Gastrocnemius medialis (tissue), 4 donors: Measurements from ENCODE around the gene TSHZ1. TPM values are rescaled to one million over a fixed set of nuclear protein-coding genes. Genes with fewer than 3 reads are reported as not detected.

Source experiments
- ATAC-seq, 2 donors: fragments of 150-250 bp; one replicate each; pipeline ENCODE4 v1.9.1; 2016
- DNase-seq, 2 donors: peaks; one replicate each; pipeline ENCODE4 v3.0.0-alpha.2; 2019
- H3K27ac ChIP-seq, 4 donors: fragments of 200-600 bp; sonication (generic); 1 replicate in 1 of 4; 2 replicates in 3 of 4; pipeline ENCODE4 v1.5.1; 2016 to 2018; ENCODE audit warnings: mild to moderate bottlenecking in 2 of 4, moderate library complexity in 1 of 4
- H3K27me3 ChIP-seq, 3 donors: fragments of 200-600 bp; sonication (generic) in 2 of 3; 1 replicate in 1 of 3; 2 replicates in 2 of 3; pipeline versions ENCODE4 v1.5.1 to v1.6.0; 2016 to 2019; ENCODE audit warnings: mild to moderate bottlenecking in 1 of 3, moderate library complexity in 1 of 3
- H3K36me3 ChIP-seq, 2 donors: fragments of 200-600 bp; sonication (generic) in 1 of 2; one replicate each; pipeline ENCODE4 v1.5.1; 2017 to 2018
- H3K4me1 ChIP-seq, 2 donors: fragments of 200-600 bp; sonication (generic) in 1 of 2; one replicate each; pipeline ENCODE4 v1.5.1; 2016 to 2017; ENCODE audit warnings: mild to moderate bottlenecking in 2 of 2
- H3K4me3 ChIP-seq, 4 donors: fragments of 200-600 bp; sonication (generic) in 3 of 4; 1 replicate in 1 of 4; 2 replicates in 3 of 4; pipeline ENCODE4 v1.5.1; 2016 to 2019; ENCODE audit warnings: mild to moderate bottlenecking in 2 of 4
- H3K9me3 ChIP-seq, 3 donors: fragments of 200-600 bp; sonication (generic) in 2 of 3; 1 replicate in 1 of 3; 2 replicates in 2 of 3; pipeline ENCODE4 v1.5.1; 2016 to 2019
- CTCF ChIP-seq, 5 experiments: fragments of 450-650 bp in 3 of 5; fragments of 200-600 bp in 2 of 5; sonication (generic) in 2 of 5; IDR thresholded peaks in 4 of 5; conservative IDR thresholded peaks in 1 of 5; 1 replicate in 4 of 5; 2 replicates in 1 of 5; pipeline ENCODE4 v1.5.1; 2016 to 2019; ENCODE audit warnings: antibody characterized with exemption in 5 of 5, mild to moderate bottlenecking in 3 of 5, moderate library complexity in 3 of 5
- POLR2A ChIP-seq, 2 donors: fragments of 450-650 bp; IDR thresholded peaks; one replicate each; pipeline ENCODE4 v1.6.1; 2017; ENCODE audit warnings: antibody characterized with exemption in 2 of 2, mild to moderate bottlenecking in 2 of 2, moderate library complexity in 2 of 2
- in situ Hi-C, 4 donors: fragments of 200-750 bp; cut with MboI; loops; one replicate each; pipeline versions ENCODE4 v1.15.0 to v1.8.0; 2017; ENCODE audit warnings: low sequenced_read_pairs in 4 of 4
- intact Hi-C: fragments of 100-400 bp; cut with DNase I; formaldehyde crosslinking; loops from one replicate; pipeline ENCODE4 v1.15.1; 2023; ENCODE audit warnings: low total_unique reads
- total RNA-seq, 4 donors: library from RNA; depleted of rRNA; stranded (reverse); fragments of >200 nt; gene quantifications; one replicate each; pipeline versions ENCODE4 v1.1.0 to v1.2.3, GENCODE V29; 2016

TSHZ1 gene
- total RNA-seq, 4 donors from 2014 or later, result 5.9 to 7.9 (median 7.6) TPM

GRCh38 chr18:75198036-75198435 is 12.6 kb upstream of the TSHZ1 start:
- in situ Hi-C loops (no loop called here), intact Hi-C loops (loop anchor here (2.0 kb wide), 1 partner anchor 15 kb away; no protein-coding TSS in a partner anchor)

GRCh38 chr18:75199327-75199726 is 11.3 kb upstream of the TSHZ1 start:
- Histone ChIP-seq H3K4me3 (no peak overlapping the region), H3K27me3 (no peaks in the 10 kb centered on the region), H3K4me1 (peaks cover 59 to 65% of the 10 kb centered on the region in 2 donors), H3K36me3 (no peaks in the 10 kb centered on the region), H3K9me3 (no peaks in the 10 kb centered on the region), H3K27ac (peak overlapping the region in 1 of 4 donors; percentile 98)
- no peak for DNase-seq
- in situ Hi-C loops, result no loop called here
- TF ChIP-seq POLR2A (IDR thresholded peaks at IDR 0.05) (no peak), CTCF (IDR thresholded peaks at IDR 0.05 in 4 of 5, conservative IDR thresholded peaks at IDR 0.05 in 1 of 5) (no peak)
- intact Hi-C loops, result loop anchor here (2.0 kb wide), 1 partner anchor 13 kb away; no protein-coding TSS in a partner anchor
- no peak for ATAC-seq

More at GRCh38 chr18:75198036-75198435, 12.6 kb upstream of the TSHZ1 start:
- ATAC-seq, result no peak
- no peaks in the 10 kb centered on the region for H3K9me3 ChIP-seq
- no peak for DNase-seq
- peaks cover 46 to 52% of the 10 kb centered on the region in 2 donors for H3K4me1 ChIP-seq
- no peak overlapping the region for H3K4me3 ChIP-seq
- no peak for TF ChIP-seq POLR2A (IDR thresholded peaks at IDR 0.05)
- TF ChIP-seq CTCF (IDR thresholded peaks at IDR 0.05 in 4 of 5, conservative IDR thresholded peaks at IDR 0.05 in 1 of 5), result no peak
- H3K27me3 ChIP-seq, result no peaks in the 10 kb centered on the region
- H3K27ac ChIP-seq, result no peak overlapping the region
- H3K36me3 ChIP-seq, result no peaks in the 10 kb centered on the region

- Histone ChIP-seq H3K4me3 (no peak overlapping the region), H3K36me3 (no peaks in the 10 kb centered on the region), H3K27me3 (no peaks in the 10 kb centered on the region), H3K4me1 (peaks cover 60 to 66% of the 10 kb centered on the region in 2 donors), H3K27ac (peak overlapping the region in 3 of 4 donors; percentile 80 to 98 (median 88)), H3K9me3 (no peaks in the 10 kb centered on the region)
- ATAC-seq (peak in 1 of 2 donors; percentile 35), DNase-seq (peak in 1 of 2 donors; percentile 36)
- in situ Hi-C loops (no loop called here), intact Hi-C loops (loop anchor here (5.0 to 10.0 kb wide), 5 partner anchors 38 to 1295 kb away; partner anchors contain the start of genes CYB5A and ZNF516)
- TF ChIP-seq CTCF (IDR thresholded peaks at IDR 0.05 in 4 of 5, conservative IDR thresholded peaks at IDR 0.05 in 1 of 5), result no peak
- no peak for TF ChIP-seq POLR2A (IDR thresholded peaks at IDR 0.05)
These were observed 10.5 kb upstream of the TSHZ1 start for GRCh38 chr18:75200071-75200470.

- no peaks in the 10 kb centered on the region for H3K27me3 ChIP-seq
- ATAC-seq (no peak), DNase-seq (no peak)
- H3K4me1 ChIP-seq, result peaks cover 64 to 70% of the 10 kb centered on the region in 2 donors
- H3K4me3 ChIP-seq, result no peak overlapping the region
- intact Hi-C loops (loop anchor here (5.0 to 10.0 kb wide), 5 partner anchors 38 to 1294 kb away; partner anchors contain the start of genes CYB5A and ZNF516), in situ Hi-C loops (no loop called here)
- H3K27ac ChIP-seq, result peak overlapping the region; percentile 80 to 99 (median 93)
- H3K9me3 ChIP-seq, result no peaks in the 10 kb centered on the region
- TF ChIP-seq POLR2A (IDR thresholded peaks at IDR 0.05), result no peak
- no peaks in the 10 kb centered on the region for H3K36me3 ChIP-seq
These were observed 9.9 kb upstream of the TSHZ1 start for GRCh38 chr18:75200605-75201280.
